Astrocyte of the cerebellum (primary cell): ENCODE data around the gene CENPP.

Experiments
- DNase-seq: peaks from one replicate; pipeline ENCODE4 v3.0.0-alpha.2; 2011; ENCODE audit warnings: low read depth
- H3K4me3 ChIP-seq: 2 replicates; pipeline ENCODE4 v1.5.1; 2011; ENCODE audit warnings: mild to moderate bottlenecking, low read depth, low read length, moderate library complexity
- in situ Hi-C: cut with HindIII; loops from 2 replicates; pipeline ENCODE4 v1.10.0; 2017; ENCODE audit warnings: low sequenced_read_pairs
- TF ChIP-seq, protein P1 (sequence below): IDR thresholded peaks from 2 replicates; pipeline ENCODE4 v1.5.1; 2012; ENCODE audit warnings: low read length, low read depth, moderate library complexity, mild to moderate bottlenecking; ENCODE audit errors: missing control alignments

Gene CENPP

DNA sequence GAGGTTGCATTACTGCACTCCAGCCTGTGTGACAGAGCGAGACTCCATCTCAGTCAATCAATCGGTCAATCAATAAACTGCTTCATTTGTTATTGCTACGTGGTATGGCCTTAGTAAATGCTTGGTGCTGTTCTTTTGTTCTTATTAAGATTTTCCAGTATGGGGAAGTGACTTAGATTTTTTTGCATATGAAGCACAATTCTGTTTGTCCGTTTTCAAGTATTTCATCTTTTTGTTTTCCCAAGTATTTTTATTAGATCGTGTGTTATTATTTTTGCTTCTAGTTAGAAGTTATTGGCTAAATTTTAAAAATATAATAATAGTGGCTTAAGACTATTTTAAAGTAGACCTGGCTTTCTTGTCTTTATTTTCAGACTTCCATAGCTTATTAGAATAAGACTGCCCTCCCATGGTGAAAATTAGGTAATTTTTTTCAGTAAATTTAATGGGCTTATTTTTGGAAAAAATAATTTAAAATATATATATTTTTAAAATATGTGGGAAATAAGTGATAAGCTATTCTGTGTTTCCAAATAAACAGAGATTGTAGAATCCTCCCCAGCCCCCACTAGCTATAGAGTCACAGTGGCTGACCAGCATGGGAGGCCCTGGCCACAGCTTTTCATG, 113.3 kb downstream of the CENPP start:
- peak; percentile 12 for DNase-seq
- in situ Hi-C loops, result no loop called here

DNA sequence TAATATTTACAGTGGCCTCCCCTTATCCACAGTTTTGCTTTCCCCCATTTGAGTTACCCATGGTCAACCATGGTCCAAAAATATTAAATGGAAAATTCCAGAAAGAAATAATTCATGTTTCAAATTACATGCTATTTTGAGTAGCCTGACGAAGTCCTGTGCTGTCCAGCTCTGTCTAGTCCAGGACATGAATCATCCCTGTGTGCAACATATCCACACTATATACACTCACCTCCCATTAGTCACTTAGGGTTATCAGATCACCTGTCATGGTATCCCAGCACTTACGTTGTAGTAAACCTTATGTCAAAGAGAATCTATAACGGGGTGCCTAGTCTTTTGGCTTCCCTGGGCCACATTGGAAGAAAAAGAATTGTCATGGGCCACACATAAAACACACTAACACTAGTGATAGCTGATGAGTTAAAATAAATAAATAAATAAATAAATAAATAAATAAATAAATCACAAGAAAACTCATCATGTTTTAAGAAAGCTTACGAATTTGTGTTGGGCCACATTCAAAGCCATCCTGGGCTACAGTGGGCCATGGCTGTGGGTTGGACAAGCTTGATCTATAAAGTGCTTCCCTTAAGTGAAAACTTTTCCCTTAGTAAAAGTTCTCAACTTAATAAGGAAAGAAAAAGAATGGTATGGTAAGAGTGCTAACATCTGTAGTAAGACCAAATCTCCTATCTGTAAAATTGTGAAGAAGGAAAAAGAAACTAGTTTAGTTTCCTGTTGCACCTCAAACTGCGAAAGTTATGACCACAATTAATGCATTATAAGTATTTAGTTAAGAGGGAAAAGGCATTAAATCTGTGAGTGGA, 114.4 kb downstream of the CENPP start:
- TF ChIP-seq, protein P1, sequence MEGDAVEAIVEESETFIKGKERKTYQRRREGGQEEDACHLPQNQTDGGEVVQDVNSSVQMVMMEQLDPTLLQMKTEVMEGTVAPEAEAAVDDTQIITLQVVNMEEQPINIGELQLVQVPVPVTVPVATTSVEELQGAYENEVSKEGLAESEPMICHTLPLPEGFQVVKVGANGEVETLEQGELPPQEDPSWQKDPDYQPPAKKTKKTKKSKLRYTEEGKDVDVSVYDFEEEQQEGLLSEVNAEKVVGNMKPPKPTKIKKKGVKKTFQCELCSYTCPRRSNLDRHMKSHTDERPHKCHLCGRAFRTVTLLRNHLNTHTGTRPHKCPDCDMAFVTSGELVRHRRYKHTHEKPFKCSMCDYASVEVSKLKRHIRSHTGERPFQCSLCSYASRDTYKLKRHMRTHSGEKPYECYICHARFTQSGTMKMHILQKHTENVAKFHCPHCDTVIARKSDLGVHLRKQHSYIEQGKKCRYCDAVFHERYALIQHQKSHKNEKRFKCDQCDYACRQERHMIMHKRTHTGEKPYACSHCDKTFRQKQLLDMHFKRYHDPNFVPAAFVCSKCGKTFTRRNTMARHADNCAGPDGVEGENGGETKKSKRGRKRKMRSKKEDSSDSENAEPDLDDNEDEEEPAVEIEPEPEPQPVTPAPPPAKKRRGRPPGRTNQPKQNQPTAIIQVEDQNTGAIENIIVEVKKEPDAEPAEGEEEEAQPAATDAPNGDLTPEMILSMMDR, result no peak
- no peak overlapping the region for H3K4me3 ChIP-seq
- in situ Hi-C loops, result no loop called here
- DNase-seq, result no peak

More for the DNA sequence above, 113.3 kb downstream of the CENPP start:
- TF ChIP-seq, protein P1, result peak; percentile 15
- no peak overlapping the region for H3K4me3 ChIP-seq

DNA sequence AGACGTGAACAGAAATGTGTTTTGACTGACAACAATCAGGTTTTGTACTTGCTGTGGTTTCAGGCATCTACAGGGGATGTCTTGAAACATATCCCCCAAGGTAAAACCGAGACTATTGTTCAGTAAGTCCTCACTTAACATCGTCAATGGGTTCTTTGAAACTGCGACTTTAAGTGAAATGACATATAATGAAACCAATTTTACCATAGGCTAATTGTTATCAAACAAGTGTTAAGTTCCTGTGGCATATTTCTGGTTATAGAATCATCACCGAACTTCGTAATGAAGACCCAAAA, 114.9 kb downstream of the CENPP start:
- in situ Hi-C loops, result no loop called here
- TF ChIP-seq, protein P1, result no peak
- no peak overlapping the region for H3K4me3 ChIP-seq
- DNase-seq, result no peak

DNA sequence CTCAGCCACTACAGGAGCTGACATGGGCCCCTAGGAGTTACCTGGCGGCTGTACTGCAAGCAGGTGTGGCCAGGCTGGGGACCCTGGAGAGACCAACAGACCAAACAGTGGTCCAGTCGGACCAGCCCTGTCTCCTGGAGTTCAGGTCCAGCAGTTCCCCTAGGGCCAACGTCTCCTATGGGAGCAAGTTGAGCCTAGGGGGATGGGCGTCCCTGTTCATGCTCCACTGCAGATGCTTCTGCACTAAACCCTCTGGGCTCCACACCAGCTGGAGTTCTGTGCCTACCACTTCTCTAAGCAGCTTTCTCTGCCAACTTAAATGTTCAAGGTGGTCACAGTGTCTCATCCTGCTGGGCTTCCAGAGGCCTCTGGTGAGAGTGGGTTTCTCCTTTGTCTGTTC, 119.1 kb downstream of the CENPP start:
- no peak for DNase-seq
- TF ChIP-seq, protein P1, result no peak
- H3K4me3 ChIP-seq, result no peak overlapping the region
- in situ Hi-C loops, result no loop called here

DNA sequence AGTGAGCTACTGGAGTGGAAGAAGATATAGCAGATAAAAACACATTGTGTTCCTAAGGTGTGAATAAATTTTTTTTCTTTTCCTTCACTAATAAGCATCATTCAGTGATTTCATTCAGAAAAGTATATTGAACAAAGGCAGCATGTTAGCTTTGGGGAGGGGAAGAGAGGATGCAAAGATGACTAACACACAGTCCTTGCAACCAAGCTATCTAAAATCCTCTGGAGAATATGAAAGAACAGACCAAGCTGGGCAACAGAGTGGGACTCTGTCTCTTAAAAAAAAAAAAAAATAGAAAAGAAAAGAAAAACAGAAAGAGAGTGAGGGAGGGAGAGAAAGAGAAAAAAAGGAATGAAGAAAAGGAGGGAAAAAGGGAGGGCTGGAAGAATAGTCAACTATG, 120.8 kb downstream of the CENPP start:
- TF ChIP-seq, protein P1, result no peak
- in situ Hi-C loops, result no loop called here
- no peak for DNase-seq
- no peak overlapping the region for H3K4me3 ChIP-seq

DNA sequence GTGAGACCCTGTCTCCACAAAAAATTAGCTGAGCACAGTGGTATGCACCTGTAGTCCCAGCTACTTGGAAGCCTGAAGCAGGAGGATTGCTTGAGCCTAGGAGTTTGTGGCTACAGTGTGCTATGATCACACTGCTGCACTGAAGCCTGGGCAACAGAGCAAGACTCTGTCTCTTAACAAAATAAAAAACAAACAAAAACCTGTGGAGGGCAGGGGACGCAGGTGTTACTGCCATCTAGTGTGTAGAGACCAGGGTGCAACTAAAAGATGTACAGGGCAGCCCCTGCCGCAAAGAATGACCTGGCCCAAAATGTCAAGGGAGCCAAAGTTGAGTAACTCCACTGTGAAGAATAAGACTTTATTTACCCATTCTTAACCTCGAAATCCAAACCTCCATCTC, 129.5 kb downstream of the CENPP start:
- TF ChIP-seq, protein P1, result peak; percentile 30
- DNase-seq, result no peak
- H3K4me3 ChIP-seq, result no peak overlapping the region
- in situ Hi-C loops, result no loop called here
